Keratinocyte (primary cell): ENCODE results near the gene KLHL14. TPM values are rescaled to one million over a fixed set of nuclear protein-coding genes. Genes with fewer than 3 reads are reported as not detected.

ENCODE experiments used
- DNase-seq: peaks from one replicate; pipeline ENCODE4 v3.0.0-alpha.2; 2011; ENCODE audit warnings: low read depth, missing footprints, low spot score
- FAIRE-seq: peaks from 2 replicates; lab custom pipeline; 2011; peaks lifted over from hg19 to GRCh38; lab: Jason Lieb, UNC
- H2AFZ ChIP-seq: 2 replicates; pipeline ENCODE4 v1.6.0; 2012; ENCODE audit warnings: low read length, control low read depth, inconsistent platforms; ENCODE audit not compliant: control insufficient read depth
- H3K27ac ChIP-seq: 2 replicates; pipeline ENCODE4 v1.5.1; 2011; ENCODE audit warnings: low read length; ENCODE audit not compliant: control insufficient read depth, insufficient read depth
- H3K27me3 ChIP-seq: 3 replicates; pipeline ENCODE4 v1.6.0; 2011; ENCODE audit warnings: low read length; ENCODE audit not compliant: control insufficient read depth, insufficient read depth; ENCODE audit errors: extremely low read depth
- H3K36me3 ChIP-seq, 2 experiments: 2 replicates in 1 of 2; 3 replicates in 1 of 2; pipeline ENCODE4 v1.5.1; 2011; ENCODE audit warnings: low read length in 2 of 2, mild to moderate bottlenecking in 1 of 2; ENCODE audit not compliant: control insufficient read depth in 2 of 2, insufficient read depth in 2 of 2; ENCODE audit errors: extremely low read depth in 1 of 2
- H3K4me1 ChIP-seq: 3 replicates; pipeline ENCODE4 v1.5.1; 2011; ENCODE audit warnings: low read length; ENCODE audit not compliant: control insufficient read depth, insufficient read depth; ENCODE audit errors: extremely low read depth
- H3K4me2 ChIP-seq: 3 replicates; pipeline ENCODE4 v1.6.0; 2011; ENCODE audit warnings: low read depth, low read length; ENCODE audit not compliant: control insufficient read depth, insufficient read depth; ENCODE audit errors: extremely low read depth
- H3K4me3 ChIP-seq, 3 experiments: fragments of 200-600 bp in 1 of 3; sonication (generic) in 1 of 3; 2 replicates in 2 of 3; 3 replicates in 1 of 3; pipeline ENCODE4 v1.5.1; 2011 to 2016; ENCODE audit warnings: low read length in 3 of 3, mild to moderate bottlenecking in 3 of 3, control low read depth in 2 of 3, inconsistent platforms in 1 of 3, low read depth in 1 of 3, mixed read lengths in 1 of 3, mixed run types in 1 of 3, moderate library complexity in 1 of 3; ENCODE audit not compliant: control insufficient read depth in 2 of 3, insufficient read depth in 2 of 3; ENCODE audit errors: extremely low read depth in 1 of 3
- H3K79me2 ChIP-seq: 2 replicates; pipeline ENCODE4 v1.6.0; 2012; ENCODE audit warnings: low read length; ENCODE audit not compliant: control insufficient read depth, insufficient read depth
- H3K9ac ChIP-seq: 3 replicates; pipeline ENCODE4 v1.6.0; 2011; ENCODE audit warnings: low read length; ENCODE audit not compliant: control insufficient read depth, insufficient read depth; ENCODE audit errors: extremely low read depth
- H3K9me1 ChIP-seq: 3 replicates; pipeline ENCODE4 v1.6.0; 2011; ENCODE audit warnings: low read length; ENCODE audit not compliant: control insufficient read depth, insufficient read depth; ENCODE audit errors: extremely low read depth
- H3K9me3 ChIP-seq: 2 replicates; pipeline ENCODE4 v1.5.1; 2012; ENCODE audit warnings: low read depth, low read length; ENCODE audit not compliant: control insufficient read depth
- H4K20me1 ChIP-seq: 3 replicates; pipeline ENCODE4 v1.6.0; 2011; ENCODE audit warnings: low read length; ENCODE audit not compliant: control insufficient read depth, insufficient read depth; ENCODE audit errors: extremely low read depth
- CTCF ChIP-seq, 3 experiments: IDR thresholded peaks in 1 of 3; conservative IDR thresholded peaks in 1 of 3; optimal IDR thresholded peaks in 1 of 3; 2 replicates in 2 of 3; 3 replicates in 1 of 3; pipeline versions ENCODE3 to v1.5.1; 2011; ENCODE audit warnings: low read length in 3 of 3, mild to moderate bottlenecking in 3 of 3, moderate library complexity in 2 of 3, control low read depth in 1 of 3, inconsistent platforms in 1 of 3; ENCODE audit not compliant: insufficient read depth in 2 of 3; ENCODE audit errors: extremely low read depth in 1 of 3
- EZH2 ChIP-seq: IDR thresholded peaks from one replicate; pipeline ENCODE4 v1.6.1; 2012; ENCODE audit warnings: inconsistent platforms, mild to moderate bottlenecking, low read length, moderate library complexity
- dilution Hi-C: fragments of 300-500 bp; cut with MboI; formaldehyde crosslinking; loops from one replicate; pipeline ENCODE4 v1.7.0; 2020; ENCODE audit warnings: low sequenced_read_pairs; ENCODE audit not compliant: extremely low pct_ligation_motif_present
- polyA minus RNA-seq, 3 experiments: library from RNA; depleted of rRNA, polyadenylated mRNA; stranded (reverse); fragments of >200 nt; gene quantifications; 1 replicate in 1 of 3; 2 replicates in 1 of 3; 3 replicates in 1 of 3; pipeline ENCODE4 v1.2.3, GENCODE V29; 2011
- polyA plus RNA-seq, 5 experiments: library from polyadenylated mRNA; depleted of rRNA in 3 of 5; stranded (reverse) in 3 of 5; stranded (forward) in 1 of 5; unstranded in 1 of 5; fragments of >200 nt; gene quantifications; 1 replicate in 1 of 5; 2 replicates in 3 of 5; 3 replicates in 1 of 5; pipeline versions ENCODE4 v1.2.1 to v1.2.3, GENCODE V29; 2011 to 2012; ENCODE audit warnings: missing spikeins in 2 of 5, low read depth in 1 of 5, low replicate concordance in 1 of 5

Gene KLHL14, protein sequence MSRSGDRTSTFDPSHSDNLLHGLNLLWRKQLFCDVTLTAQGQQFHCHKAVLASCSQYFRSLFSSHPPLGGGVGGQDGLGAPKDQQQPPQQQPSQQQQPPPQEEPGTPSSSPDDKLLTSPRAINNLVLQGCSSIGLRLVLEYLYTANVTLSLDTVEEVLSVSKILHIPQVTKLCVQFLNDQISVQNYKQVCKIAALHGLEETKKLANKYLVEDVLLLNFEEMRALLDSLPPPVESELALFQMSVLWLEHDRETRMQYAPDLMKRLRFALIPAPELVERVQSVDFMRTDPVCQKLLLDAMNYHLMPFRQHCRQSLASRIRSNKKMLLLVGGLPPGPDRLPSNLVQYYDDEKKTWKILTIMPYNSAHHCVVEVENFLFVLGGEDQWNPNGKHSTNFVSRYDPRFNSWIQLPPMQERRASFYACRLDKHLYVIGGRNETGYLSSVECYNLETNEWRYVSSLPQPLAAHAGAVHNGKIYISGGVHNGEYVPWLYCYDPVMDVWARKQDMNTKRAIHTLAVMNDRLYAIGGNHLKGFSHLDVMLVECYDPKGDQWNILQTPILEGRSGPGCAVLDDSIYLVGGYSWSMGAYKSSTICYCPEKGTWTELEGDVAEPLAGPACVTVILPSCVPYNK
- polyA plus RNA-seq = not detected in 3 replicates
- not detected for polyA plus RNA-seq (2011; ENCODE audit: low read depth)
- not detected in 2 replicates for polyA plus RNA-seq (2011; cell fraction: cytosol; rRNA removed)
- not detected in 2 replicates for polyA plus RNA-seq (2011; cell fraction: nucleus; rRNA removed)
- polyA plus RNA-seq (2012; ENCODE audit: low replicate concordance) = not detected in 2 replicates
- not detected in 3 replicates for polyA minus RNA-seq
- polyA minus RNA-seq (2011; cell fraction: cytosol; rRNA and poly(A)+ RNA removed) = not detected
- polyA minus RNA-seq (2011; cell fraction: nucleus; rRNA and poly(A)+ RNA removed) = not detected in 2 replicates

- Histone ChIP-seq H3K36me3 (no peaks in the 10 kb centered on the region), H3K9me3 (no peaks in the 10 kb centered on the region), H3K9me1 (no peaks in the 10 kb centered on the region), H3K4me2 (peak within 1 kb of the TSS; percentile 10), H2AFZ (no peak within 1 kb of the TSS), H3K4me3 (no peak within 1 kb of the TSS), H3K27me3 (peaks cover 60% of the 10 kb centered on the region), H3K27ac (no peak within 1 kb of the TSS), H3K4me1 (no peaks in the 10 kb centered on the region), H3K79me2 (no peaks in the 10 kb centered on the region), H3K9ac (no peak within 1 kb of the TSS), H4K20me1 (no peaks in the 10 kb centered on the region)
- FAIRE-seq (no peak), DNase-seq (no peak)
- TF ChIP-seq CTCF (optimal IDR thresholded peaks at IDR 0.05 in 1 of 3, IDR thresholded peaks at IDR 0.05 in 1 of 3, conservative IDR thresholded peaks at IDR 0.05 in 1 of 3; ENCODE audit: extremely low read depth in 1 of 3, insufficient read depth in 2 of 3, low read length in 3 of 3) = no peak
- TF ChIP-seq EZH2 = peak; percentile 54
- dilution Hi-C loops = no loop called here
These were observed at the start of gene KLHL14 for GRCh38 chr18:32772581-32773381. Gene KLHL14, minus strand, starts transcription at chr18:32773023. Its CDS starts 2,432 bp downstream, at chr18:32770591.

DNA sequence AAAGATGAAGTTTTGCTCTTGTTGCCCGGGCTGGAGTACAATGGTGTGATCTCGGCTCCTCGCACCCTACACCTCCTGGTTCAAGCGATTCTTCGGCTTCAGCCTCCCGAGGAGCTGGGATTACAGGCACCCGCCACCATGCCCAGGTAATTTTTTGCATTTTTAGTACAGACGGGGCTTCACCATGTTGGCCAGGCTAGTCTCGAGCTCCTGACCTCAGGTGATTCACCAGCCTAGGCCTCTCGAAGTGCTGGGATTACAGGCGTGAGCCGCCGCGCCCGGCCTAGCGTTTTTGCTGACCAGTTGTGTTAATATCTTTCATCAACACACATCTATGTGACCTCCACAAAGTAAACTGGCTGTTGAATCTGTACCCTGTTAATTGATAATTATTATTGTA, 49.4 kb upstream of the KLHL14 start:
- no peak for TF ChIP-seq EZH2
- TF ChIP-seq CTCF (optimal IDR thresholded peaks at IDR 0.05 in 1 of 3, IDR thresholded peaks at IDR 0.05 in 1 of 3, conservative IDR thresholded peaks at IDR 0.05 in 1 of 3; ENCODE audit: extremely low read depth in 1 of 3, insufficient read depth in 2 of 3, low read length in 3 of 3) = no peak
- Histone ChIP-seq H3K9ac (no peak overlapping the region), H3K27ac (no peak overlapping the region), H3K4me3 (no peak overlapping the region), H3K4me1 (no peaks in the 10 kb centered on the region), H4K20me1 (no peaks in the 10 kb centered on the region), H3K9me3 (no peaks in the 10 kb centered on the region), H3K27me3 (no peaks in the 10 kb centered on the region), H3K9me1 (no peaks in the 10 kb centered on the region), H3K79me2 (no peaks in the 10 kb centered on the region), H3K36me3 (no peaks in the 10 kb centered on the region), H2AFZ (no peak overlapping the region), H3K4me2 (no peak overlapping the region)
- dilution Hi-C loops = no loop called here
- FAIRE-seq (no peak), DNase-seq (no peak)
